Activated effector memory CD4-positive, alpha-beta T cell treated with anti-CD3 and anti-CD28 coated beads, Interleukin-2, amount 50 U/mL, for 16 hours (primary cell): ENCODE data around the gene HTR3C.
"Not testable (repeated sequence)": the region's sequence is repeated elsewhere in the genome, so short reads cannot be mapped to it uniquely, and the experiment has no call there.

Source experiments
- DNase-seq: peaks from one replicate; pipeline ENCODE4 v3.0.0-alpha.2; 2020

HTR3C gene, protein sequence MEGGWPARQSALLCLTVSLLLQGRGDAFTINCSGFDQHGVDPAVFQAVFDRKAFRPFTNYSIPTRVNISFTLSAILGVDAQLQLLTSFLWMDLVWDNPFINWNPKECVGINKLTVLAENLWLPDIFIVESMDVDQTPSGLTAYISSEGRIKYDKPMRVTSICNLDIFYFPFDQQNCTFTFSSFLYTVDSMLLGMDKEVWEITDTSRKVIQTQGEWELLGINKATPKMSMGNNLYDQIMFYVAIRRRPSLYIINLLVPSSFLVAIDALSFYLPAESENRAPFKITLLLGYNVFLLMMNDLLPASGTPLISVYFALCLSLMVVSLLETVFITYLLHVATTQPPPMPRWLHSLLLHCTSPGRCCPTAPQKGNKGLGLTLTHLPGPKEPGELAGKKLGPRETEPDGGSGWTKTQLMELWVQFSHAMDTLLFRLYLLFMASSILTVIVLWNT

DNA sequence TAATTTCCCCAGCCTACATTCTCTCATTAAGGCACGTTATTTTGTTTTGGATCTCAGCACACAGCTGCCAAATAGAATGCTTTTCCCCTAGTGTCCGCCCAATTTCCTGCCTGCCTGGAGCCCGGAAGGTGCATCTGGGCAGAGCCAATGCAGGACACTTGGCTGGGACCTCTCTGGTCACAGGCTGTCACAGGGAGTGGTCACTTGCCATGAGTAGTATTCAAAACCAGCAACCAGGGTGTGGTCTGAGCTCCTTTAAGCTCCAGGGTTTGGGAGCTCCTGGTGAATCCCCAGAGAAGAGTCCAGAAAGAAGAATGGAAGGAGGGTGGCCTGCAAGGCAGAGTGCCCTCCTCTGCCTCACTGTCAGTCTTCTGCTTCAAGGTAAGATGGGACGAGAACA is at the start of gene HTR3C:
Gene HTR3C, plus strand, starts transcription at position 281 of the 400 bp plus-strand sequence. Its CDS starts 34 bp downstream, at position 315.
- DNase-seq: no peak

DNA sequence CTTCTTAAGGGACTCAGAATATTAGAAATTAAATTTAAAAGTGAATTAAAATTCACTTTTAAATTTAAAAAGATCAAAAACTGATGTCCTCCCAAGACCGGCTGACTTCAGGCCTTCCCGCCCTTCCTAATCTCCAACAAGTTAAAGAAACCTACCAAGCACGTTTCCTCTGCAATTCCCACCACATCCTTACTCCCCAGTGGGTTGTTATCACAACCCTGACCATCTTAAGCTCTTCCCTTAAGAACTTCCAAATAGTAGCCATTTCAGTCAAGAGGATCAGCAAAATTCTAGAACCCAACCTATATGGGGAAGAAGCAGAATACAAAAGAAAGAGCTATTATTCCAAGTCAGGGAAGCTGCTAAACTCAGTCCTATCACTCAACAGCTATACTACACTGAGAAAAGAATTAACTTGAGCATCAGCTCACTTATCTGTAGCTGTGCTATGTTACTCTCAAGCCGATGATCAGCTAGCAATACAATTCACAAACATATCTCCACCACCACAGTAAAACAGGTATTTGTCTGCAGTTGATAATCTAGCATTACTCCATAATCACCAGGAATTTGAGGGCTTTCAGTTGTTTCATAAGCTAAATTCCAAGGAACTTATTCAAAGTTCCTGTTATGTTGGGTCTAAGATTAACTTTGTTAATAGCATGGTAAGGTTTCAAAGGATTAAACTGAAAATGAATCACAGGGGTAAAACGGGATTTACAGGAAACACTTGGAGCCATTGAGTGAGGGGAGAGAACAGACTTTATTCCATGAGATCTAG is 49.5 kb upstream of the HTR3C start:
- DNase-seq: no peak

DNA sequence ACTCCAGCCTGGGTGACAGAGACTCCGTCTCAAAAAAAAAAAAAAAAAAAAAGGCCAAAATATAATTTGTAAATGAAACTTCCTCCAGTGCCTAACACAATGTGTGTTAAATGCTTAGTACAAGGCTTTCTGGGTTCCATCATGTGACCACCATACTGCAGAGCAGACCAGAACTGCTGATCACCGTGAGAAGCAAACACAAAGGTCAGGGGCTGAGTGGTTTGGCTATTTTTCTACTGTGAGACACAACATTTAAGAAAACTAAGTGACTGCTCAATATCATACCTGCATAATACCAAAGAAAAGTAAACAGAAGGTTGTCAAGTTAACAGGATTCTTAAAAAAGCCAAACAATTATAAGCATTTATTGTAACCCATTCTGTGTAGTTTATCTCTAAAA is 48.4 kb upstream of the HTR3C start:
- DNase-seq: no peak

DNA sequence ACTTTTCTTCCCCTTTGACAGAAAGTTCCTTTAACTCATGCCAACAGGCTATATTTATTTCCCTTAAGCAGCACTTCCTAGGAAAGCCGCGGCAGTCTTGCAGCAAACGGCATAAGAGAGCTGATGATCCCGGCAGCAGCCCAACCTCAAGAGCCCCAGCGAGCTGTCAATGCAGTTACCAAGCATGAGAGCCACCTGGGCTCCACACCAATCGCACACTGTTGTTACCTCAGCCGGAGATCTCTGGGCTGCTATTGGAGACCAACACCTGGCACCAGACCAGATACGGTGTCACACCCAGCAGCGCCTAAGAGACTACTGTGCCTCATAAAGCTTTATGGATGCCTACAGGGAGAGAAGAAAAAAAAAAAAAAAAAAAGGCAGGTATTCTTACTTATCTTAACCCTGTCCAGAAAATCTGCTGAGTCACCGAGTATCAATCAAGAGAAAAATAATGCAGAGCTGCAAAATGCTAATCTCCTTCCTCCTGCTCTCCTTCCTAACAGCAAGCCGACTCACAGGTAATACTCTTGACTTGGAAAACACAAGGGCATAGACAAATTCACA is 46.8 kb upstream of the HTR3C start:
- DNase-seq: no peak

DNA sequence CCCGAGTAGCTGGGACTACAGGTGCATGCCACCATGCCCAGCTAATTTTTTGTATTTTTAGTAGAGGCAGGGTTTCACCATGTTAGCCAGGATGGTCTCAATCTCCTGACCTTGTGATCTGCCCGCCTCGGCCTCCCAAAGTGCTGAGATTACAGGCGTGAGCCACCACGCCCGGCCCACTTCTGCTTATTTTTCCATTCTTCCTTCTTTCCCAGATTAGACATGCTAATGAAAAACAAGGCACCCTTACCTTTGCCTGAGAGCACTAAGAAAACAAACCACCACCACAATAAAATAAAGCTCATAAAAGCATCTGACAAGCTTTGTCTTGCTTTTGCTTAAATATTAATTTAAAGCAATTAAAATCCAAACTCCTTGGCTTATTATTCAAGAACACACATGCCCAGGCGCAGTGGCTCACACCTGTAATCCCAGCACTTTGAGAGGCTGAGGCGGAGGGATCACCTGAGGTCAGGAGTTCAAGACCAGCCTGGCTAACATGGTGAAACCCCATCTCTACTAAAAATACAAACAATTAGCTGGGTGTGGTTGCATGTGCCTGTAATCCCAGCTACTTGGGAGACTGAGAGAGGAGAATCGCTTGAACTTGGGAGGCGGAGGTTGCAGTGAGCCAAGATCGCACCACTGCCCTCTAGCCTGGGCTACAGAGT is 45.6 kb upstream of the HTR3C start:
- not testable (repeated sequence) for DNase-seq

DNA sequence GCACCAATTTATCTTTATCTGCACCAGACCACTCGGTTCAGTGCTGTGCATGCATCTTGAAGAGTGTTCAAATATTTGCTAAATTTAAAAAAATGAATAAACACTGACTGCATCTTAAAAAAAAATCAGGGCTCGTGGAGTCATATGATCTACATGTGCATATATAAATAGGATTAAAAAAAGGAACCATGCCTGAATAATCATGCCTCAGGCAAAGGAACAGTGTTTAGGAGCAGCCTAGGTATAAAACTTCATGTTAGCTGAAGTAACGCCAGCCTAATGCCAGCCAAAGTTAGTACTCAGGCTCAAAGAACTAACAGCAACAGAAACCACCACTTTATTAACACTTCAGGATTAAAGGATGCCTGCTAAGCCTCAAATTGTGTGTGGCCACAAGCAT is 44.7 kb upstream of the HTR3C start:
- no peak for DNase-seq

DNA sequence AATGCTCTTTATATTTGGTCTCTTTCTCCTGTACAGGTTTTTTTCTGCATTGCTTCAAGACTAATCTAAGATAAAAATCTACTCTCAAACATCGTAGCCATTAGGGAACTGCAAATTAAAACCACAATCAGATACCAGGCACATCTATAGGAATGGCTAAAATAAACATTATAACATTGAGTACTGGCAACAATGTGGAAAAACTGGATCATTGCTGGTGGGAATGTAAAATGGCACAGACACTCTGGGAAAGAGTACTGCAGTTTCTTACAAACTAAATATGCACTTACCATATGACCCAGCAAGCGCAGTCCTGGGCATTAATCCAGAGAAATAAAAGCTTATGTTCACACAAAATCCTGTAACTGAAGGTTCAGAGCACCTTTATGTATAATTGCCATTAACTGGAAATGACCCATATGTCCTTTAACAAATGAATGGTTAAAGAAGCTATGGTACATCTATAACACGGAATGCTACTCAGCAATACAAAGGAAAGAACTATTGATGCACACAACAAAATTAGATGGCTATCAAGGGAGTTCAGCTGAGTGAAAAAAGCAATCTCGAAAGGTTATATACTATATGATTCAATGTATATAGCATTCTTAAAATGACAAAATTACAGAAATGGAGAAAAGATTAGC is 41.5 kb upstream of the HTR3C start:
- no peak for DNase-seq

DNA sequence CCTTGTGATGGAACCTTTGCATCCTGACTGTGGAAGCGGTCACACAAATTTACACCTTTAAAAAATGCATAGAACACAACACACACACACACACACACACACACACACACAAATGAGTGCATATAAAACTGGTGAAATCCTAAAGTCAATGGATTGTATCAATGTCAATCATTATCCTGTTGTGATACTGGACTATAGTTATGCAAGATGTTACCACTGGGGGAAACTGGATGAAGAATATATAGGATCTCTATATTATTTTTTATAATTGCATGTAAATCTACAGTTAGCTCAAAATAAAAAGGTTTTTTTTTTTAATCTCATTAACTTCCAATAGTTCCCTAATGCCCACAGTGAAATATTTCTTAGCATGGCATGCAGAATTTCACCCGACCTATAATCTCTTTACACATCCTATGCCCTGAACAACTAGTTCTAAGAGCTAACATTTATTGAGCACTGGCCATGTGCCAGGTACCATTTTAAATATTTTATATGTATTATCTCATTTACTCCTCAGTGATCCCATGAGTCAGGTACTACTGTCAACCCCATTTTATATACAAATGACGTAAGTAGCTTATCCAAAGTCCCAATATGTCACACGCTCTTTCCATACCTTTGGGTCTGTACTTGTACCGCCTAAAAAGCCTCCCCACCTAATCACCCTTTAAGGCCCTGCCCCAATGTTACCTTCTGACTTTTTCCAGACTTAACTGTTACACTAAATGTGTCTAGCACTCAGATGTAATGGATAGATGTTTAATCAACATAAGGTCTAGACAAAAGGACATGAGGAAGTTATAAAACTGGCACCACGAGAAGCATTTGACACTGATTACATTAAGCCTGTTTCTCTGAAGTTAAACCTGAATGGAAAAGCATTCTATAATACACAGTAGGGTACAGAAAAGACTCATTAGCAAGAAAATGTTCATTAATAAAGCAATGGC is 40.6 kb upstream of the HTR3C start:
- no peak for DNase-seq

DNA sequence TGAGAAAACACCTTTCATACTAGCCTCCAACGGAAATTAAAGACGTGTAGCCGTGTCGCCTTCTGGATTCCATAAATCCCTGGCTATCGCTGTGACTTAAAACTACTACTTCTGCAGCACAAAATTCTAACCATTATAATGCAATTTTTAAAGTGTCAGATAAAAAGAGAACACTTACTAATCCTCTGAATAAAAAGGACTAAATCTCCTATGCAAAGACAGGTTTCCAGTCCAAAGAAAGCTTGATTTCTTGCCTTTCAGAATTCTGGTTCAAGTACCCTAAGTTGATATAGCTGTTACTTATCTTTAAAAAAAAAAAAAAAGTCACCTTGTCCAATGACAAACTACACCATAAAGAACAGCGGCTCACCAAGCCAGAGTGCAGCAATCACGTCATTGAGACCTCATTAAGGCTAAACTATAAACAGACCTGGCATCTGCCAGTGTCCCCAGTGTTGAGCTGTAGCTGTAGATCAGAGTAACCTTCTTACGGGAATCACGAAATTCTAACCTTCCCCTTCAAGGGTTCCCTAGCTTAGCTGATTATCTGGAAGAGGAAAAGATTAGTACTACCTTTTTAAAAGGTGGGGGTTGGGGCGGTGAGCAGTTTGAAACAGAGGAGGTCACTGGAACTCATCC is 37.3 kb upstream of the HTR3C start:
- DNase-seq: no peak

DNA sequence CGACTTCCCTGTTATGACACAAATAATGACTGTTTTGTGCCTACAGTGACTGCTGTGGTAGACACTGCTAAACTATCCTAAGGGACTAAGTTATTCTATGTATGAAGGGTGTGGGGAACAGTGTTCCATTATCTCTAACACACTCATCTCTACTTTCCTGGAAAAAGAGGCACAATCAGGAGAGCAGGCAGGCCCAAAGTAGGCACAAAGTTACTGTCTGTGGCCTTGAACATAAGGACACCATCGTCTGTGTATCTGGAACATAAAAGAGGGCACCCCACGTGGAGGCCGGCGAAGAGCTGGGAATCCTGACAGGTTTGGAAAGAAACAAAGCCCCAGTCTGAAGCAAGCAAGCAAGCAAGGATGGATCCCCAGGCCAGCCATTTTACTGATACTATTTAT is 36.7 kb upstream of the HTR3C start:
- no peak for DNase-seq

DNA sequence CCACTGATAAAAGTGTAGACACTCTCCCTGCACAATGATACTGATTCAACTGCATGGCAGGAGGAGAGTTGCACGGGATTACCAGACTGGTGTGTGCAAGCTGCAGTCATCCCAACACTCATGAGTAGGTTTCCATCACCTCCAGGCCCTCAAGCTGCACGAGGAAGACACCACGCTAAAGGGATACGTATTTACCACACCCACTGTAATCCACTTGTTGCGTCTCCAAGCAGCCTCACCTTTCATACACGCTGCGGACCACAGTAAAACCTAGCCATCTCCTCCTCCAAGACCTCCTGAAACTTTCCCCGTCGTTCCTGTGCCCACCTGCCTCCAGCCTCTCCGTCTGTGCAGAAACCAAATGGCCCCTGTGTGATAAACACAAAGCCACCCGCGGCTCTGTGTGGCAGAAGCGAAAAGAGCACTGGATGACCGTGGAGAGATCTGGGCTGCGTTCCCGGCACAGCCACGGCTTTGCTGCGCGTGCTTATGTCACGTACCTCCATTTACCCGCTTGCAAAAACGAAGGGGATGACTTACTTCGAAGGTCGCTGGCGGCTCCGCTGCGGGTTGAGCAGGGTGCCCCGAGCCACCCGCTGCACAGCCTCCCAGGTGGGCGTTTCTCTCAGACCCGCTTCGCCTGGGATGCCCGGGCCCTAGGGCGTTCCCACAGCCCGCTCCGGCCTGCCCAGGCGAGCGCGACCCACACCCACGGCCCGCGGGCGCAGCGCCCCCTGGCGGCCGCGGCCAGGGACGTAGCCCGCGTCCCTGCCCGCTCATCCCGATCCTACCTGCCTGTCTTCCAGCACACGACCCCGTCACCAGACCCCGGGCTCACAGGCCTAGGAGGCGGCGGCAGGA is 35.8 kb upstream of the HTR3C start:
- DNase-seq: peak; percentile 85

DNA sequence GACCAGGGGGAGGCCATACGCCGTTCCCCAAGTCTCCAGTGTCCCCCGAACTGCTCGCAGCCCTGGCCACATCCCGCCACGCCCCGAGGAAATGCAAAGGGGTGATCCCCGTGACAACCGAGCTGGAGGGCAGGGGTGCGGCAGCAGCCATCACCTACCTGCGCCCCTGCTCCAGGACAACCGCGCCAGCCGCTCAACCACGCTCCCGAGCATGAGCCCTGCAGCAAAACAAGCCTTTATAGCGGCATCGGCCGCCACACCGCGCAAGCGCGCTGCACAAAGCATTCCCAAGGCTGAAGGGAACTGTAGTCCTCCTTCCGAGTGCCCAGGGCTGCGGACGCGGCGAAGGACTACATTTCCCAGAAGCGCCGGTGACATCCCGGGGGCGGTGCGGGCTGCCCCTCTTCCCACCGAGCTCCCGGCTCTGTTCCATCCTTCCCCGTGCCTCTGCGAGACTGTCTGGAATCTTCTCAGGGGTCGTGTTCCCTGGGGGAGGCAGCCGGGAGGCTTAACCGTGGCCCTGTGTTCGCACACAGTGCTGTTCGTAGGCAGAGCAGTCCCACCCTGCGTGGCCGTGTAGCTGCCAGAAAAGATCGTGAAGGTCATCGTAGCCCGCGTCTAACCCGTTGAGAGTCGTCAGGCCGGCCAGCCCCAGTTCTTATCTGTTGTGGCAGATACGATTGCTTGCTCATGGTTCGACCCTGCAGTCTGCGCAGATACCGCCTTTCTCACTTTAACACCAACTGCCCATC is 35.0 kb upstream of the HTR3C start, which contains the start of gene ABCC5:
Gene ABCC5, minus strand, starts transcription at position 213 of the 752 bp plus-strand sequence. CDS start 3,492 bp downstream, outside the sequence.
- peak; percentile 93 for DNase-seq

DNA sequence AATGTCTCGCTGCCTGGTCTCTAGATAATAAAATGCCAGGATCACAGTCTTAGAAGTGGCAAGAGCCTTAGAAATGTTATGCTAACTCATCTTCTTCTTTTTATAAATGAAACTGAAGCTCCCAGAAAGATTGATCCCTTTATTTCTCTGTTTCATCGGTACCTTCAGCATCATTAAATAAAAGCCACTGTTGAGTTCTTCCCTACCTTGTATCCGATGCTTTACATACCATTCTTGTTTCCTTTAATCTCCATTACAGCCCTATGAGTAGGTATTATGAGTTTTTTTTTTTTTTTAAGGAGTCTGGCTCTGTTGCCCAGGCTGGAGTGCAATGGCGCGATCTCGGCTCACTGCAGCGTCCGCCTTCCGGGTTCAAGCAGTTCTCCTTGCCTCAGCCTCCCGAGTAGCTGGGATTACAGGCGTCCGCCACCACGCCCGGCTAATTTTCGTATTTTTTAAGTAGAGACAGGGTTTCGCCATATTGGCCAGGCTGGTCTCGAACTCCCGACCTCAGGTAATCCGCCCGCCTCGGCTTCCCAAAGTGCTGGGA is 34.3 kb upstream of the HTR3C start:
- DNase-seq: no peak

DNA sequence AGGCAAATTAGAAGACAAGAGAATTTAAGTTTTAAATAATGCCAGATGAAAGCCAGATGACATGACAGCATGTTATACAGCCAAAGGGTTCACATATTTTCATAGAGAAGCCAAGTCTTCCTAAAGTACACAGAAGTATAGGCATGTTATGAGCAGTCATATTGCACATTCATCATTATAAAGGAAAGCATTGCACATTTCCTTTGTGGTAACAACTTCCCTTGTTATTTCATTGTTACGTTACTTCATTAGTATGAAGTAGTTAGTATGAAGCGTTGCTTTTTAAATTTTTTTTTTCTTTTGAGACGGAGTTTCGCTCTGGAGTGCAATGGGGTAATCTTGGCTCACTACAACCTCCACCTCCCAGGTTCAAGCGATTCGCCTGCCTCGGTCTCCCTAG is 30.5 kb upstream of the HTR3C start:
- no peak for DNase-seq

DNA sequence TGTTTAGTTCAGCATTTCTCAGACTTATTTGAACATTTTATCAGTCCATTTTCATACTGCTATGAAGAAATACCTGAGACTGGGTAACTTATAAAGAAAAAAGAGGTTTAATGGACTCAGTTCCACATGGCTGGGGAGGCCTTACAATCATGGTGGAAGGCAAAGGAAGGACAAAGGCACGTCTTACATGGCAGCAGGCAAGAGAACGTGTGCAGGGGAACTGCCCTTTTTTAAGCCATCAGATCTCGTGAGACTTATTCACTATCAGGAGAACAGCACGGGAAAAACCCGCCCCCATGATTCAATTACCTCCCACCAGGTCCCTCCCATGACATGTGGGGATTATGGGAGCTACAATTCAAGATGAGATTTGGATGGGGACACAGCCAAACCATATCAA is 27.6 kb upstream of the HTR3C start:
- DNase-seq: not testable (repeated sequence)

DNA sequence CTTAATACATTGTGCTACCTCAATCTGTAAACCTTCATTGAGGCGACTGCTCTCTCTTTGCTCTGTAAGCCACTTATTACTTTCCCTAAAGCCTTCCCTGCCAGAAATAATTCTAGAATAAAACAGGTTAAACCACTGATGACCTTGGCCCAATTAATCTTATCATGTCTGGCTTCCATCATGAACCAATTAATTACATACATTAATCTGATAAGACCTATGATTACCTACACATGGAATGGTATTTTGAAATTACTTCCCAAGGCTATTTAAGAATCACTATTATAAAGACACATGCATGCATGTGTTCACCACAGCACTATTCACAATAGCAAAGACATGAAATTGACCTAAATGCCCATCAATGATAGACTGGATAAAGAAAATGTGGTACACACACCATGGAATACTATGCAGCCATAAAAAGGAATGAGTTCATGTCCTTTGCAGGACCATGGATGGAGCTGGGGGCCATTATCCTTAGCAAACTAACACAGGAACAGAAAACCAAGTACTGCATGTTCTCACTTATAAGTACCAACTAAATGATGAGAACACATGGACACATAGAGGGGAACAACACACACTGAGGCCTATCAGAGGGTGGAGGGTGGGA is 24.5 kb upstream of the HTR3C start:
- DNase-seq: not testable (repeated sequence)

DNA sequence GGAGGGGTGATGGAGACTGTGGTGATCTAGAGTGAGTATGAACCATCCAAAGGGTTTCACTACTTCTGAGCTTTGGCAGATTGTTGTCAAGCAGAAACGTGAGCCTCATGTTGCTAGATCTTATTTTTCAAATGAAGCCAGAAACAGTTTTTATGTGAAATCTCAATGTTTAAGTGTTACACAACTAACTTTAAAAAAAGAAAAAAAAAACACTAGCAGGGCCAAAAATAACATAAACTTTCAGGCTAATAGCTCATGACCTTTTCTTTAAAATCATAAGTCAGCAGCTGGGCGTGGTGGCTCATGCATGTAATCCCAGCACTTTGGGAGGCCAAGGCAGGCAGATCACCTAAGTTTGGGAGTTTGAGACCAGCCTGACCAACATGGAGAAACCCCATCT is 23.4 kb upstream of the HTR3C start:
- no peak for DNase-seq

DNA sequence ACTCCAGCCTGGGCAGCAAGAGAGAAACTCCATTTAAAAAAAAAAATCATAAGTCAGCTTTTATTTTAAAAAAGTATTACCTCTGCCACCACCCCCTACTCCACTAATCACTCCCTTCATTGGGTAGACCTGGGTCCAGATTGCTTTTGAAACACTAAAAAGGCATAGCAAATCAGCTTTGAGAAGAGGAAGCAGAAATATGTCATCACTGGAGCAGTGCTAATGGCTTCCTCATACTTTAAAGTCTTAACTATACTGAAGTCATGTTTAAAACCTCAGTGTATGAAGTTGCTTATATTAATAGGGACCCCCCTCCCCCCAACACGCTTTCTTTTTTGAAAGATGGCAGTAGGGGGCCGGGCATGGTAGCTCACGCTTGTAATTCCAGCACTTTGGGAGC is 22.3 kb upstream of the HTR3C start:
- DNase-seq: no peak
